HepG2 (cell line): ENCODE measurements around the gene LRATD1. TPM values are rescaled to one million over a fixed set of nuclear protein-coding genes. Genes with fewer than 3 reads are reported as not detected.

ENCODE experiments used
- ATAC-seq: fragments of 200-7000 bp; cut with Tn5 transposase; 3 replicates; pipeline ENCODE4 v1.9.1; 2020; ENCODE audit warnings: mild to moderate bottlenecking, moderate library complexity
- BruUV-seq: library from RNA; stranded (reverse); fragments of 400-500 nt; replicated peaks from 2 replicates; lab custom pipeline; 2021; lab: Mats Ljungman, UMichigan
- CTCF ChIA-PET: fragments of 300-600 bp; formaldehyde crosslinking; extraction: SDS; loops from one replicate; lab custom pipeline; 2021; ENCODE audit warnings: low total read pairs, inconsistent platforms, low intra/inter-chr PET ratio; lab: Yijun Ruan, JAX
- POLR2A ChIA-PET: fragments of 350-600 bp; sonication (Branson Sonifier 250); formaldehyde crosslinking; loops from one replicate; lab custom pipeline; 2020; ENCODE audit warnings: antibody characterized with exemption, inconsistent platforms; lab: Yijun Ruan, JAX
- DNase-seq: peaks from one replicate; pipeline ENCODE4 v3.0.0-alpha.2; 2015; ENCODE audit warnings: low spot score
- FAIRE-seq: peaks from 3 replicates; lab custom pipeline; 2011; peaks lifted over from hg19 to GRCh38; lab: Jason Lieb, UNC
- H2AFZ ChIP-seq: one replicate; pipeline ENCODE4 v1.6.1; 2011; ENCODE audit warnings: low read length, inconsistent platforms
- H3K27ac ChIP-seq: fragments of 300-600 bp; 3 replicates; pipeline ENCODE4 v1.8.0; 2011; ENCODE audit warnings: mixed run types, mild to moderate bottlenecking, mixed read lengths, low read length, inconsistent platforms; ENCODE audit not compliant: insufficient read depth; ENCODE audit errors: extremely low read length
- H3K27me3 ChIP-seq, 2 experiments: fragments of 200-600 bp in 1 of 2; 2 replicates in 1 of 2; 3 replicates in 1 of 2; pipeline versions ENCODE4 v1.6.0 to v1.8.0; 2011; ENCODE audit warnings: low read length in 2 of 2, mild to moderate bottlenecking in 2 of 2, moderate library complexity in 2 of 2, inconsistent platforms in 1 of 2; ENCODE audit not compliant: insufficient read depth in 2 of 2, control insufficient read depth in 1 of 2
- H3K36me3 ChIP-seq, 2 experiments: fragments of 200-600 bp in 1 of 2; replicated peaks in 1 of 2; 2 replicates in 1 of 2; 3 replicates in 1 of 2; pipeline versions ENCODE4 v1.5.1 to v1.8.0; 2011; ENCODE audit warnings: low read length in 2 of 2, inconsistent platforms in 1 of 2; ENCODE audit not compliant: insufficient read depth in 2 of 2, control insufficient read depth in 1 of 2
- H3K4me1 ChIP-seq: 2 replicates; pipeline ENCODE4 v1.5.1; 2012; ENCODE audit warnings: low read length, inconsistent platforms; ENCODE audit not compliant: insufficient read depth
- H3K4me2 ChIP-seq: 2 replicates; pipeline ENCODE4 v1.6.0; 2011; ENCODE audit warnings: low read depth, low read length, inconsistent platforms
- H3K4me3 ChIP-seq, 3 experiments: fragments of 200-600 bp in 1 of 3; sonication (generic), shearing (Covaris generic) in 1 of 3; replicated peaks in 1 of 3; 2 replicates each; pipeline ENCODE4 v1.5.1; 2011 to 2016; ENCODE audit warnings: low read length in 3 of 3, inconsistent platforms in 2 of 3, low read depth in 2 of 3, mild to moderate bottlenecking in 2 of 3, control low read depth in 1 of 3, mixed read lengths in 1 of 3; ENCODE audit not compliant: insufficient read depth in 1 of 3
- H3K79me2 ChIP-seq: one replicate; pipeline ENCODE4 v1.6.1; 2011; ENCODE audit warnings: low read length, inconsistent platforms; ENCODE audit not compliant: insufficient read depth
- H3K9ac ChIP-seq: 2 replicates; pipeline ENCODE4 v1.6.0; 2011; ENCODE audit warnings: mild to moderate bottlenecking, low read depth, low read length, inconsistent platforms; ENCODE audit not compliant: insufficient read depth
- H3K9me3 ChIP-seq: 2 replicates; pipeline ENCODE4 v1.5.1; 2012; ENCODE audit warnings: mild to moderate bottlenecking, low read length
- H4K20me1 ChIP-seq: 2 replicates; pipeline ENCODE4 v1.6.0; 2011; ENCODE audit warnings: inconsistent platforms, mild to moderate bottlenecking, low read length, moderate library complexity; ENCODE audit not compliant: insufficient read depth
- ARNTL ChIP-seq: sonication (generic); formaldehyde crosslinking; IDR thresholded peaks from 2 replicates; pipeline ENCODE4 v1.4.0; 2020; ENCODE audit warnings: mild to moderate bottlenecking, missing genetic modification reagents
- MAFK ChIP-seq, 2 experiments: IDR thresholded peaks in 1 of 2; conservative IDR thresholded peaks in 1 of 2; 2 replicates each; pipeline ENCODE4 v1.6.1; 2011; ENCODE audit warnings: improper control_type of control experiment in 2 of 2, low read length in 2 of 2
- MIER2 ChIP-seq: IDR thresholded peaks from 2 replicates; pipeline ENCODE4 v1.6.1; 2016; ENCODE audit warnings: missing biosample characterization, missing genetic modification reagents
- REST ChIP-seq, 2 experiments: IDR thresholded peaks; 2 replicates each; pipeline ENCODE4 v1.6.1; 2011 to 2012; ENCODE audit warnings: low read length in 2 of 2, borderline replicate concordance in 1 of 2, low read depth in 1 of 2, mild to moderate bottlenecking in 1 of 2, moderate library complexity in 1 of 2
- ZMYM3 ChIP-seq: sonication (generic); formaldehyde crosslinking; IDR thresholded peaks from 2 replicates; pipeline ENCODE4 v1.5.1; 2020; ENCODE audit warnings: mild to moderate bottlenecking, missing genetic modification reagents
- ZNF329 ChIP-seq: sonication (generic); formaldehyde crosslinking; IDR thresholded peaks from 2 replicates; pipeline ENCODE4 v1.9.0; 2021; ENCODE audit warnings: low read depth, mild to moderate bottlenecking, missing genetic modification reagents
- ZNF788 ChIP-seq: sonication (generic); formaldehyde crosslinking; IDR thresholded peaks from 2 replicates; pipeline ENCODE4 v1.5.0; 2020; ENCODE audit warnings: mild to moderate bottlenecking, missing genetic modification reagents, borderline replicate concordance
- WGBS: methylation state at CpG from one replicate; pipeline ENCODE4 v1.1.6; 2017; ENCODE audit warnings: low lambda C conversion rate; 5-methylcytosine and 5-hydroxymethylcytosine counted together
- in situ Hi-C: cut with HindIII; loops from 2 replicates; pipeline ENCODE4 v1.10.0; 2017; ENCODE audit warnings: low pct_unique_long_range_greater_than_20kb; ENCODE audit not compliant: extremely low pct_ligation_motif_present
- intact Hi-C: fragments of 100-400 bp; cut with micrococcal nuclease; formaldehyde crosslinking; loops from one replicate; pipeline ENCODE4 v1.10.0; 2022; ENCODE audit not compliant: unreplicated experiment
- polyA plus RNA-seq, 8 experiments: library from polyadenylated mRNA; depleted of rRNA in 3 of 8; stranded (reverse) in 7 of 8; unstranded in 1 of 8; fragments of >200 nt; fragmentation: Illumina TruSeq in 4 of 8; extraction: Trizol in 4 of 8; gene quantifications; 2 replicates each; pipeline versions ENCODE4 v1.2.1 to v1.2.3, GENCODE V29; 2011 to 2016; ENCODE audit warnings: low read depth in 4 of 8, missing spikeins in 1 of 8, mixed read lengths in 1 of 8; ENCODE audit not compliant: insufficient read depth in 1 of 8
- total RNA-seq, 5 experiments: library from RNA; depleted of rRNA; stranded (reverse); fragments of >200 nt; fragmentation: Illumina TruSeq; extraction: Trizol; gene quantifications; 2 replicates each; pipeline ENCODE4 v1.2.3, GENCODE V29; 2016; ENCODE audit warnings: low read depth in 1 of 5
- TF ChIP-seq, protein P1 (sequence below): IDR thresholded peaks from 2 replicates; pipeline ENCODE4 v1.6.1; 2012; ENCODE audit warnings: low read depth, low read length, improper control_type of control experiment

LRATD1 gene
- total and polyA plus RNA-seq, 2 of the 13 experiments (the other 11 are each of a cell fraction or from before 2014, with no cell fraction given): 0.07 TPM; not detected in 1

- no peak for TF ChIP-seq MAFK (conservative IDR thresholded peaks at IDR 0.05 in 1 of 2, IDR thresholded peaks at IDR 0.05 in 1 of 2; ENCODE audit: low read length in 2 of 2)
- TF ChIP-seq ZNF329: no peak
- no peak for TF ChIP-seq ZNF788
- no peak for TF ChIP-seq ZMYM3 (CRISPR knock-in tag)
- TF ChIP-seq, protein P1, sequence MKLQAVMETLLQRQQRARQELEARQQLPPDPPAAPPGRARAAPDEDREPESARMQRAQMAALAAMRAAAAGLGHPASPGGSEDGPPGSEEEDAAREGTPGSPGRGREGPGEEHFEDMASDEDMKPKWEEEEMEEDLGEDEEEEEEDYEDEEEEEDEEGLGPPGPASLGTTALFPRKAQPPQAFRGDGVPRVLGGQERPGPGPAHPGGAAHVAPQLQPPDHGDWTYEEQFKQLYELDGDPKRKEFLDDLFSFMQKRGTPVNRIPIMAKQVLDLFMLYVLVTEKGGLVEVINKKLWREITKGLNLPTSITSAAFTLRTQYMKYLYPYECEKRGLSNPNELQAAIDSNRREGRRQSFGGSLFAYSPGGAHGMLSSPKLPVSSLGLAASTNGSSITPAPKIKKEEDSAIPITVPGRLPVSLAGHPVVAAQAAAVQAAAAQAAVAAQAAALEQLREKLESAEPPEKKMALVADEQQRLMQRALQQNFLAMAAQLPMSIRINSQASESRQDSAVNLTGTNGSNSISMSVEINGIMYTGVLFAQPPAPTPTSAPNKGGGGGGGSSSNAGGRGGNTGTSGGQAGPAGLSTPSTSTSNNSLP: no peak
Measured at GRCh38 chr2:14676371-14676770, 43.9 kb downstream of the LRATD1 start (continued).

GRCh38 chr2:14677039-14677438 lies 44.5 kb downstream of the LRATD1 start:
- DNase-seq (no peak), ATAC-seq (no peak), FAIRE-seq (no peak)
- H2AFZ ChIP-seq: no peak overlapping the region
- H3K27ac ChIP-seq: no peak overlapping the region
- in situ Hi-C loops (no loop called here), intact Hi-C loops (no loop called here)
- H3K4me3 ChIP-seq: no peak overlapping the region
- H4K20me1 ChIP-seq: no peaks in the 10 kb centered on the region
- H3K36me3 ChIP-seq: no peaks in the 10 kb centered on the region
- no TSS peak for BruUV-seq
- peak; percentile 70; the same call in 1 of the 2 replicates for TF ChIP-seq MIER2 (CRISPR knock-in tag)
- TF ChIP-seq ARNTL: no peak
- peak; percentile 14 to 93 for TF ChIP-seq REST (IDR thresholded peaks at IDR 0.05; ENCODE audit: borderline replicate concordance in 1 of 2, low read depth in 1 of 2, low read length in 2 of 2)
- no peak overlapping the region for H3K4me2 ChIP-seq
- H3K9ac ChIP-seq: no peak overlapping the region
- POLR2A ChIA-PET: no interaction called here
- no peaks in the 10 kb centered on the region for H3K27me3 ChIP-seq
- no peaks in the 10 kb centered on the region for H3K79me2 ChIP-seq
- CTCF ChIA-PET: no interaction called here
- no peaks in the 10 kb centered on the region for H3K9me3 ChIP-seq
- no peaks in the 10 kb centered on the region for H3K4me1 ChIP-seq
- 0% methylated on average over 1 of the region's 1 CpG for WGBS
